Putamen (tissue), 1 donor: ENCODE measurements around the gene APOA4.
A peak's percentile ranks its signal among the peaks of the same experiment; 100 is the strongest.
"Not testable (repeated sequence)": the region's sequence is repeated elsewhere in the genome, so short reads cannot be mapped to it uniquely, and the experiment has no call there.

Source experiments
- DNase-seq: peaks from one replicate; pipeline ENCODE4 v3.0.0-alpha.2; 2016; ENCODE audit warnings: low spot score

The APOA4 gene

GRCh38 chr11:116847612-116848011 lies 24.5 kb upstream of the APOA4 start:
- no peak for DNase-seq

- DNase-seq, result no peak
Observed at GRCh38 chr11:116844722-116845121, 21.6 kb upstream of the APOA4 start.

- DNase-seq, result no peak
Observed at GRCh38 chr11:116843661-116844060, 20.6 kb upstream of the APOA4 start.

- DNase-seq, result no peak
Observed at GRCh38 chr11:116842909-116843308, 19.8 kb upstream of the APOA4 start.

- no peak for DNase-seq
Observed at GRCh38 chr11:116842117-116842516, 19.0 kb upstream of the APOA4 start.

GRCh38 chr11:116840746-116841296 lies 17.7 kb upstream of the APOA4 start:
- DNase-seq, result no peak

GRCh38 chr11:116840224-116840745 lies 17.2 kb upstream of the APOA4 start:
- peak; percentile 34 for DNase-seq

- DNase-seq, result no peak
Observed at GRCh38 chr11:116838321-116839084, 15.4 kb upstream of the APOA4 start.

- DNase-seq, result no peak
Observed at GRCh38 chr11:116837231-116838091, 14.4 kb upstream of the APOA4 start, which contains the start of gene APOA1. Gene APOA1, minus strand, starts transcription at chr11:116837622. Its CDS starts 235 bp downstream, at chr11:116837387.

GRCh38 chr11:116836632-116836991 lies 13.5 kb upstream of the APOA4 start:
- no peak for DNase-seq

GRCh38 chr11:116835791-116836631 lies 12.9 kb upstream of the APOA4 start:
- peak; percentile 88 for DNase-seq

GRCh38 chr11:116835042-116835772 lies 12.1 kb upstream of the APOA4 start:
- no peak for DNase-seq

GRCh38 chr11:116834535-116835041 lies 11.5 kb upstream of the APOA4 start:
- not testable (repeated sequence) for DNase-seq

- no peak for DNase-seq
Observed at GRCh38 chr11:116833816-116834534, 10.9 kb upstream of the APOA4 start.

- no peak for DNase-seq
Observed at GRCh38 chr11:116833491-116833815, 10.3 kb upstream of the APOA4 start.

- DNase-seq, result no peak
Observed at GRCh38 chr11:116832350-116833290, 9.5 kb upstream of the APOA4 start.

- no peak for DNase-seq
Observed at GRCh38 chr11:116831790-116832349, 8.8 kb upstream of the APOA4 start.

- DNase-seq, result no peak
Observed at GRCh38 chr11:116830184-116830912, 7.2 kb upstream of the APOA4 start.
